ENCODE data around the gene HNRNPC. TPM values are rescaled to one million over a fixed set of nuclear protein-coding genes. Genes with fewer than 3 reads are reported as not detected.

HNRNPC gene
- total and polyA plus RNA-seq, 9 of the 15 experiments (the other 6 are each of a cell fraction or from before 2014, with no cell fraction given) = 679 to 1,557 (median 1,191) TPM

DNA sequence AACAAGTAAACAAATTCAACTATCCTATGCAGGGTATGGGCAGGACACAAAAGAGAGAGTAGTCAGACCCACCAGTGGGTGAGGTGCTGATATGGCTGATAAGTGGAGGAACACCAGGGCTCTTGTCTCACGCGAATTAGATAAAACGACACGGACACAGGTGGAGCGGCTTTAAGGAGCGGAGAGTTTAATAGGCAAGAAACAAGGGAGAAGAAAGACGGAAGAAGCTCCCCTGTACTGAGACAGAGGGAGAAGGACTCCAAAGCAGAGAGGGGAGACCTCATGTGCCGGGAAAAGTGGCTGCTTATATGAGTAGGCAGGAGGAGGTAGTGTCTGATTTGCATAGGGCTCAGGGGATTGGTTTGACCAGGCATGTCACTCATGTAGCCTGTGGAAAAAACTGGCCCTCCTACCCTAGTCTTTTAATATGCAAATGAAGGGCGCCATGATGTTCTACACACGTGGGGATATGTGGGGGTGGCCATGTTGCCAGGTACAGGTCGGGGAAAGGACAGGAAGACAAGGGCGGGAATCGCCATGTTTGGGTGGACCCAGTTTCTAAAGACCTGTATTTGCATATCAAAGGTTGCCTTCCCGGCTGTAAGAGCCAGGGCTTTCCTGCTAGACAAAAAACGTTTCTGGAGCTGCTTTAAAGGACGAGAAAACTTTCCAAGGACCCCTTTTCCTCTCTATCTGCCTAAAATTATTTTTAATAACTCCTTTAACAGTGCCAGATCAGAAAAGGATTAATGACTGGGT is 39.4 kb upstream of the HNRNPC start (continued):
- TF ChIP-seq, protein P1, sequence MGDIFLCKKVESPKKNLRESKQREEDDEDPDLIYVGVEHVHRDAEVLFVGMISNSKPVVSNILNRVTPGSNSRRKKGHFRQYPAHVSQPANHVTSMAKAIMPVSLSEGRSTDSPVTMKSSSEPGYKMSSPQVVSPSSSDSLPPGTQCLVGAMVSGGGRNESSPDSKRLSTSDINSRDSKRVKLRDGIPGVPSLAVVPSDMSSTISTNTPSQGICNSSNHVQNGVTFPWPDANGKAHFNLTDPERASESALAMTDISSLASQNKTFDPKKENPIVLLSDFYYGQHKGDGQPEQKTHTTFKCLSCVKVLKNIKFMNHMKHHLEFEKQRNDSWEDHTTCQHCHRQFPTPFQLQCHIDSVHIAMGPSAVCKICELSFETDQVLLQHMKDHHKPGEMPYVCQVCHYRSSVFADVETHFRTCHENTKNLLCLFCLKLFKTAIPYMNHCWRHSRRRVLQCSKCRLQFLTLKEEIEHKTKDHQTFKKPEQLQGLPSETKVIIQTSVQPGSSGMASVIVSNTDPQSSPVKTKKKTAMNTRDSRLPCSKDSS (IDR thresholded peaks at IDR 0.05; ENCODE audit: low read depth, partially characterized antibody) = no peak
- no peak for TF ChIP-seq MCM5 (IDR thresholded peaks at IDR 0.05; ENCODE audit: low read depth)
- no peak for TF ChIP-seq MEF2A (IDR thresholded peaks at IDR 0.05; ENCODE audit: control insufficient read depth, low read depth, low read length)
- no peak for TF ChIP-seq RBM25 (IDR thresholded peaks at IDR 0.05; ENCODE audit: low read depth, low read length, severe bottlenecking)
- TF ChIP-seq, protein P2, sequence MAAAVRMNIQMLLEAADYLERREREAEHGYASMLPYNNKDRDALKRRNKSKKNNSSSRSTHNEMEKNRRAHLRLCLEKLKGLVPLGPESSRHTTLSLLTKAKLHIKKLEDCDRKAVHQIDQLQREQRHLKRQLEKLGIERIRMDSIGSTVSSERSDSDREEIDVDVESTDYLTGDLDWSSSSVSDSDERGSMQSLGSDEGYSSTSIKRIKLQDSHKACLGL (CRISPR knock-in tag; IDR thresholded peaks at IDR 0.05; ENCODE audit: borderline replicate concordance, poor library complexity, severe bottlenecking) = peak; percentile 90
- no peak for TF ChIP-seq ZNF134 (CRISPR knock-in tag; conservative IDR thresholded peaks at IDR 0.05)
- TF ChIP-seq YY1 (IDR thresholded peaks at IDR 0.05; ENCODE audit: borderline replicate concordance in 1 of 3, control insufficient read depth in 1 of 3, extremely low read depth in 1 of 3, insufficient read depth in 3 of 3, insufficient read length in 1 of 3, insufficient replicate concordance in 2 of 3, low read depth in 1 of 3, low read length in 2 of 3) = peak; percentile 84 to 96 (median 93)
- TF ChIP-seq CHCHD3 (CRISPR knock-in tag; IDR thresholded peaks at IDR 0.05) = no peak
- no peak for TF ChIP-seq HDGF (IDR thresholded peaks at IDR 0.05)
- no peak for TF ChIP-seq ZC3H8 (IDR thresholded peaks at IDR 0.05)
- no peak for TF ChIP-seq KDM1A (IDR thresholded peaks at IDR 0.05)
- no peak for TF ChIP-seq ZNF830 (CRISPR knock-in tag; IDR thresholded peaks at IDR 0.05)
- TF ChIP-seq, protein P3, sequence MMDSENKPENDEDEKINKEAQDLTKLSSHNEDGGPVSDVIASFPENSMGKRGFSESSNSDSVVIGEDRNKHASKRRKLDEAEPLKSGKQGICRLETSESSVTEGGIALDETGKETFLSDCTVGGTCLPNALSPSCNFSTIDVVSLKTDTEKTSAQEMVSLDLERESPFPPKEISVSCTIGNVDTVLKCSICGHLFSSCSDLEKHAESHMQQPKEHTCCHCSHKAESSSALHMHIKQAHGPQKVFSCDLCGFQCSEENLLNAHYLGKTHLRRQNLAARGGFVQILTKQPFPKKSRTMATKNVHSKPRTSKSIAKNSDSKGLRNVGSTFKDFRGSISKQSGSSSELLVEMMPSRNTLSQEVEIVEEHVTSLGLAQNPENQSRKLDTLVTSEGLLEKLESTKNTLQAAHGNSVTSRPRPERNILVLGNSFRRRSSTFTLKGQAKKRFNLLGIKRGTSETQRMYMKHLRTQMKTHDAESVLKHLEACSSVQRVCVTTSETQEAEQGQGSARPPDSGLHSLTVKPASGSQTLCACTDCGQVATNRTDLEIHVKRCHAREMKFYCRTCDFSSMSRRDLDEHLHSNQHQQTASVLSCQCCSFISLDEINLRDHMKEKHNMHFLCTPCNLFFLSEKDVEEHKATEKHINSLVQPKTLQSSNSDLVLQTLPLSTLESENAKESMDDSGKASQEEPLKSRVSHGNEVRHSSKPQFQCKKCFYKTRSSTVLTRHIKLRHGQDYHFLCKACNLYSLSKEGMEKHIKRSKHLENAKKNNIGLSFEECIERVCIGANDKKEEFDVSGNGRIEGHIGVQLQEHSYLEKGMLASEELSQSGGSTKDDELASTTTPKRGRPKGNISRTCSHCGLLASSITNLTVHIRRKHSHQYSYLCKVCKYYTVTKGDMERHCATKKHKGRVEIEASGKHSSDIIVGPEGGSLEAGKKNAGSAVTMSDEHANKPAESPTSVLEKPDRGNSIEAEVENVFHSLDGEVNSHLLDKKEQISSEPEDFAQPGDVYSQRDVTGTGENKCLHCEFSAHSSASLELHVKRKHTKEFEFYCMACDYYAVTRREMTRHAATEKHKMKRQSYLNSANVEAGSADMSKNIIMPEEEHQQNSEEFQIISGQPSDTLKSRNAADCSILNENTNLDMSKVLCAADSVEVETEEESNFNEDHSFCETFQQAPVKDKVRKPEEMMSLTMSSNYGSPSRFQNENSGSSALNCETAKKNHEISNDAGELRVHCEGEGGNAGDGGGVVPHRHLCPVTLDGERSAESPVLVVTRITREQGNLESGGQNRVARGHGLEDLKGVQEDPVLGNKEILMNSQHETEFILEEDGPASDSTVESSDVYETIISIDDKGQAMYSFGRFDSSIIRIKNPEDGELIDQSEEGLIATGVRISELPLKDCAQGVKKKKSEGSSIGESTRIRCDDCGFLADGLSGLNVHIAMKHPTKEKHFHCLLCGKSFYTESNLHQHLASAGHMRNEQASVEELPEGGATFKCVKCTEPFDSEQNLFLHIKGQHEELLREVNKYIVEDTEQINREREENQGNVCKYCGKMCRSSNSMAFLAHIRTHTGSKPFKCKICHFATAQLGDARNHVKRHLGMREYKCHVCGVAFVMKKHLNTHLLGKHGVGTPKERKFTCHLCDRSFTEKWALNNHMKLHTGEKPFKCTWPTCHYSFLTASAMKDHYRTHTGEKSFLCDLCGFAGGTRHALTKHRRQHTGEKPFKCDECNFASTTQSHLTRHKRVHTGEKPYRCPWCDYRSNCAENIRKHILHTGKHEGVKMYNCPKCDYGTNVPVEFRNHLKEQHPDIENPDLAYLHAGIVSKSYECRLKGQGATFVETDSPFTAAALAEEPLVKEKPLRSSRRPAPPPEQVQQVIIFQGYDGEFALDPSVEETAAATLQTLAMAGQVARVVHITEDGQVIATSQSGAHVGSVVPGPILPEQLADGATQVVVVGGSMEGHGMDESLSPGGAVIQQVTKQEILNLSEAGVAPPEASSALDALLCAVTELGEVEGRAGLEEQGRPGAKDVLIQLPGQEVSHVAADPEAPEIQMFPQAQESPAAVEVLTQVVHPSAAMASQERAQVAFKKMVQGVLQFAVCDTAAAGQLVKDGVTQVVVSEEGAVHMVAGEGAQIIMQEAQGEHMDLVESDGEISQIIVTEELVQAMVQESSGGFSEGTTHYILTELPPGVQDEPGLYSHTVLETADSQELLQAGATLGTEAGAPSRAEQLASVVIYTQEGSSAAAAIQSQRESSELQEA (IDR thresholded peaks at IDR 0.05; ENCODE audit: low read depth) = no peak
- TF ChIP-seq, protein P4, sequence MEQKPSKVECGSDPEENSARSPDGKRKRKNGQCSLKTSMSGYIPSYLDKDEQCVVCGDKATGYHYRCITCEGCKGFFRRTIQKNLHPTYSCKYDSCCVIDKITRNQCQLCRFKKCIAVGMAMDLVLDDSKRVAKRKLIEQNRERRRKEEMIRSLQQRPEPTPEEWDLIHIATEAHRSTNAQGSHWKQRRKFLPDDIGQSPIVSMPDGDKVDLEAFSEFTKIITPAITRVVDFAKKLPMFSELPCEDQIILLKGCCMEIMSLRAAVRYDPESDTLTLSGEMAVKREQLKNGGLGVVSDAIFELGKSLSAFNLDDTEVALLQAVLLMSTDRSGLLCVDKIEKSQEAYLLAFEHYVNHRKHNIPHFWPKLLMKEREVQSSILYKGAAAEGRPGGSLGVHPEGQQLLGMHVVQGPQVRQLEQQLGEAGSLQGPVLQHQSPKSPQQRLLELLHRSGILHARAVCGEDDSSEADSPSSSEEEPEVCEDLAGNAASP (IDR thresholded peaks at IDR 0.05) = no peak
- peak in 1 of 2 experiments; percentile 92; a peak in 2 of 4 replicates for TF ChIP-seq SRF (CRISPR knock-in tag; IDR thresholded peaks at IDR 0.05)
- no peak for TF ChIP-seq RBM15 (IDR thresholded peaks at IDR 0.05; ENCODE audit: insufficient read depth, low read length)
